Measurements from ENCODE around the gene SMARCAL1. TPM values are rescaled to one million over a fixed set of nuclear protein-coding genes. Genes with fewer than 3 reads are reported as not detected.

Gene SMARCAL1
- total and polyA plus RNA-seq, 2 donors (not counting 1 experiment from before 2014, with no cell fraction given) = 20.2 to 46.7 TPM

- Histone ChIP-seq H3K9me3 (ENCODE audit: control extremely low read depth in 1 of 3, control insufficient read depth in 2 of 3, insufficient read depth in 1 of 3, low read length in 2 of 3) (no peaks in the 10 kb centered on the region), H3K9ac (ENCODE audit: low read length) (peak overlapping the region; percentile 25), H3K36me3 (replicated peaks in 1 of 2; ENCODE audit: control extremely low read depth in 1 of 2, control insufficient read depth in 1 of 2, extremely low read depth in 1 of 2, insufficient read depth in 2 of 2, low read length in 1 of 2) (no peaks in the 10 kb centered on the region), H3K79me2 (ENCODE audit: control insufficient read depth, insufficient read depth, low read length) (peaks cover 9% of the 10 kb centered on the region), H4K20me1 (ENCODE audit: control insufficient read depth, insufficient read depth, low read length, poor library complexity, severe bottlenecking) (no peaks in the 10 kb centered on the region), H2AFZ (ENCODE audit: insufficient read depth, low read depth, low read length, poor library complexity, severe bottlenecking) (peak overlapping the region; percentile 57), H3K27me3 (replicated peaks in 1 of 4; ENCODE audit: control extremely low read depth in 1 of 4, control insufficient read depth in 3 of 4, insufficient read depth in 4 of 4, low read length in 3 of 4) (no peaks in the 10 kb centered on the region), H3K27ac (ENCODE audit: low read length in 2 of 2) (peak overlapping the region; percentile 36 to 72), H3K4me2 (replicated peaks; ENCODE audit: low read depth, low read length, poor library complexity, severe bottlenecking) (peak overlapping the region; percentile 62), H3K4me3 (ENCODE audit: control extremely low read depth in 1 of 5, extremely low read depth in 1 of 5, insufficient read depth in 1 of 5, low read depth in 2 of 5, low read length in 4 of 5) (no peak overlapping the region), H3K4me1 (ENCODE audit: control insufficient read depth in 2 of 2, insufficient read depth in 2 of 2, low read length in 2 of 2) (peaks cover 22 to 30% of the 10 kb centered on the region in 2 donors)
- peak; percentile 5 for ATAC-seq (ENCODE audit: low read depth)
- TF ChIP-seq EZH2 (IDR thresholded peaks at IDR 0.05; ENCODE audit: borderline replicate concordance, insufficient read depth, low read depth, low read length, poor library complexity, severe bottlenecking) (no peak), CTCF (IDR thresholded peaks at IDR 0.05) (no peak)
- POLR2A ChIA-PET = no interaction called here
- CTCF ChIA-PET = interaction anchor here (0.8 to 1.5 kb wide), 2 partner anchors 25 to 27 kb away, joined by 4 read pairs; no protein-coding TSS in a partner anchor
- 84% methylated on average over 3 of the region's 6 CpGs for WGBS (ENCODE audit: insufficient coverage)
- H3K4me3 Mint-ChIP-seq = peak overlapping the region; percentile 66
- H3K4me1 Mint-ChIP-seq = peaks cover 53% of the 10 kb centered on the region
- no peaks in the 10 kb centered on the region for H3K9me3 Mint-ChIP-seq (ENCODE audit: insufficient read depth)
- H3K27ac Mint-ChIP-seq = peak overlapping the region; percentile 92
- no peak for DNase-seq
- intact Hi-C loops (cut with micrococcal nuclease) = loop anchor here (10.0 kb wide), 1 partner anchor 478 kb away; the partner anchor contains the start of gene MREG
- no peaks in the 10 kb centered on the region for H3K27me3 Mint-ChIP-seq
These were observed 80.5 kb downstream of the SMARCAL1 start for GRCh38 chr2:216492597-216493333.

GRCh38 chr2:216493334-216493685 is 81.0 kb downstream of the SMARCAL1 start:
- ChIA-PET CTCF (interaction anchor here (0.8 kb wide), 1 partner anchor 25 kb away, joined by 4 read pairs; no protein-coding TSS in a partner anchor), POLR2A (no interaction called here)
- Histone ChIP-seq H3K9ac (ENCODE audit: low read length) (no peak overlapping the region), H3K36me3 (replicated peaks in 1 of 2; ENCODE audit: control extremely low read depth in 1 of 2, control insufficient read depth in 1 of 2, extremely low read depth in 1 of 2, insufficient read depth in 2 of 2, low read length in 1 of 2) (no peaks in the 10 kb centered on the region), H3K27ac (ENCODE audit: low read length in 2 of 2) (no peak overlapping the region), H3K79me2 (ENCODE audit: control insufficient read depth, insufficient read depth, low read length) (peaks cover 15% of the 10 kb centered on the region), H3K4me1 (ENCODE audit: control insufficient read depth in 2 of 2, insufficient read depth in 2 of 2, low read length in 2 of 2) (peaks cover 27 to 36% of the 10 kb centered on the region in 2 donors), H2AFZ (ENCODE audit: insufficient read depth, low read depth, low read length, poor library complexity, severe bottlenecking) (peak overlapping the region; percentile 57), H4K20me1 (ENCODE audit: control insufficient read depth, insufficient read depth, low read length, poor library complexity, severe bottlenecking) (no peaks in the 10 kb centered on the region), H3K27me3 (replicated peaks in 1 of 4; ENCODE audit: control extremely low read depth in 1 of 4, control insufficient read depth in 3 of 4, insufficient read depth in 4 of 4, low read length in 3 of 4) (no peaks in the 10 kb centered on the region), H3K9me3 (ENCODE audit: control extremely low read depth in 1 of 3, control insufficient read depth in 2 of 3, insufficient read depth in 1 of 3, low read length in 2 of 3) (no peaks in the 10 kb centered on the region), H3K4me2 (replicated peaks; ENCODE audit: low read depth, low read length, poor library complexity, severe bottlenecking) (no peak overlapping the region), H3K4me3 (ENCODE audit: control extremely low read depth in 1 of 5, extremely low read depth in 1 of 5, insufficient read depth in 1 of 5, low read depth in 2 of 5, low read length in 4 of 5) (no peak overlapping the region)
- 100% methylated on average over 1 of the region's 1 CpG for WGBS (ENCODE audit: insufficient coverage)
- no peaks in the 10 kb centered on the region for H3K9me3 Mint-ChIP-seq (ENCODE audit: insufficient read depth)
- H3K27me3 Mint-ChIP-seq = no peaks in the 10 kb centered on the region
- peak overlapping the region; percentile 32 for H3K27ac Mint-ChIP-seq
- intact Hi-C loops (cut with micrococcal nuclease) = loop anchor here (10.0 kb wide), 1 partner anchor 479 kb away; the partner anchor contains the start of gene MREG
- no peak for DNase-seq
- H3K4me3 Mint-ChIP-seq = no peak overlapping the region
- ATAC-seq (ENCODE audit: low read depth) = no peak
- TF ChIP-seq EZH2 (IDR thresholded peaks at IDR 0.05; ENCODE audit: borderline replicate concordance, insufficient read depth, low read depth, low read length, poor library complexity, severe bottlenecking) (no peak), CTCF (IDR thresholded peaks at IDR 0.05) (no peak)
- H3K4me1 Mint-ChIP-seq = peaks cover 57% of the 10 kb centered on the region

Data from B cell (primary cell).